ENCODE data around the gene GIPC1. TPM values are rescaled to one million over a fixed set of nuclear protein-coding genes. Genes with fewer than 3 reads are reported as not detected.

GIPC1 gene
- total RNA-seq, 1 experiment from 2014 or later: 98.7 TPM

DNA sequence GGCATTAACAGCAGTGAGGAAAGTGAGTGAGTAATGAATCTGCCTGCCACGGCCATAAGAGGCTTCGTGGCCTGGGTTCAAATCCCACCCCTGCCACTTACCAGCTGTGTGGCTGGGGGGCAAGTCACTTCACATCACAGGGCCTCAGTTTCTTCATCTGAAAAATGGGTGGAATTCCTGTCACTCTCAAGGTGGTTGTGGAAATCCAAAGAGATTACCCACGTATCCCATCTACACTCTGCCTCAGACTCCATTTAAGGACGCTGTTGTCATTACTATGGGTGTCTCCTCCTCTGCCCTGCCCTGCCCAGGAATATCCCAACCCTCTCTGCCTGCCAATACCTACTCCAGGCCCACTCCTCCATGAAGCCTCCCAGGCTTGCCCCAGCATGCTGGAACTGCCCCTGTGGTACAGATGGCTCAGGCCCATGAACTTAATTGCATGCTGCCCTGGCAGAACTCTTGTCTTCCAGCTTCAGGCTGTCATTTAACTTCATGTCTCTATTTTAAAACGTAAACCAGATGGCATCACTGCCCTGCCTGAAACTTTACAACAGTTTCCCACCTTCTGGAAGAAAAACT lies 3.1 kb downstream of the GIPC1 start:
- H3K9me3 ChIP-seq: no peaks in the 10 kb centered on the region
- Mint-ChIP-seq H3K27ac (ENCODE audit: unreplicated experiment) (no peak overlapping the region), H3K27me3 (ENCODE audit: insufficient read depth, unreplicated experiment) (no peaks in the 10 kb centered on the region), H3K4me1 (ENCODE audit: low read depth, unreplicated experiment) (peaks cover 21% of the 10 kb centered on the region), H3K4me3 (ENCODE audit: unreplicated experiment) (no peak overlapping the region), H3K9me3 (ENCODE audit: unreplicated experiment) (no peaks in the 10 kb centered on the region), H3K36me3 (ENCODE audit: insufficient read depth, unreplicated experiment) (peaks cover 65% of the 10 kb centered on the region)
- ChIA-PET POLR2A (no interaction called here), CTCF (interaction anchor here (0.6 kb wide), 2 partner anchors 98 to 876 kb away, joined by 3 read pairs; no protein-coding TSS in a partner anchor)
- TF ChIP-seq, protein P1, sequence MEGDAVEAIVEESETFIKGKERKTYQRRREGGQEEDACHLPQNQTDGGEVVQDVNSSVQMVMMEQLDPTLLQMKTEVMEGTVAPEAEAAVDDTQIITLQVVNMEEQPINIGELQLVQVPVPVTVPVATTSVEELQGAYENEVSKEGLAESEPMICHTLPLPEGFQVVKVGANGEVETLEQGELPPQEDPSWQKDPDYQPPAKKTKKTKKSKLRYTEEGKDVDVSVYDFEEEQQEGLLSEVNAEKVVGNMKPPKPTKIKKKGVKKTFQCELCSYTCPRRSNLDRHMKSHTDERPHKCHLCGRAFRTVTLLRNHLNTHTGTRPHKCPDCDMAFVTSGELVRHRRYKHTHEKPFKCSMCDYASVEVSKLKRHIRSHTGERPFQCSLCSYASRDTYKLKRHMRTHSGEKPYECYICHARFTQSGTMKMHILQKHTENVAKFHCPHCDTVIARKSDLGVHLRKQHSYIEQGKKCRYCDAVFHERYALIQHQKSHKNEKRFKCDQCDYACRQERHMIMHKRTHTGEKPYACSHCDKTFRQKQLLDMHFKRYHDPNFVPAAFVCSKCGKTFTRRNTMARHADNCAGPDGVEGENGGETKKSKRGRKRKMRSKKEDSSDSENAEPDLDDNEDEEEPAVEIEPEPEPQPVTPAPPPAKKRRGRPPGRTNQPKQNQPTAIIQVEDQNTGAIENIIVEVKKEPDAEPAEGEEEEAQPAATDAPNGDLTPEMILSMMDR (IDR thresholded peaks at IDR 0.05; ENCODE audit: insufficient read depth in 1 of 2, low read depth in 1 of 2, low read length in 1 of 2, severe bottlenecking in 1 of 2, unreplicated experiment in 1 of 2): no peak
- intact Hi-C loops (cut with micrococcal nuclease; ENCODE audit: unreplicated experiment): no loop called here
- no peak overlapping the region for H3K4me3 ChIP-seq (ENCODE audit: low read depth, low read length)
- no TSS peak for BruUV-seq (replicated peaks)
- peaks cover 16% of the 10 kb centered on the region for H3K4me1 ChIP-seq
- H3K27me3 ChIP-seq (replicated peaks; ENCODE audit: control insufficient read depth, insufficient read depth, low read length): no peaks in the 10 kb centered on the region
- no peaks in the 10 kb centered on the region; the same call in 1 of the 2 replicates for H3K36me3 ChIP-seq (ENCODE audit: control insufficient read depth, insufficient read depth, low read length)
- DNase-seq: no peak

DNA sequence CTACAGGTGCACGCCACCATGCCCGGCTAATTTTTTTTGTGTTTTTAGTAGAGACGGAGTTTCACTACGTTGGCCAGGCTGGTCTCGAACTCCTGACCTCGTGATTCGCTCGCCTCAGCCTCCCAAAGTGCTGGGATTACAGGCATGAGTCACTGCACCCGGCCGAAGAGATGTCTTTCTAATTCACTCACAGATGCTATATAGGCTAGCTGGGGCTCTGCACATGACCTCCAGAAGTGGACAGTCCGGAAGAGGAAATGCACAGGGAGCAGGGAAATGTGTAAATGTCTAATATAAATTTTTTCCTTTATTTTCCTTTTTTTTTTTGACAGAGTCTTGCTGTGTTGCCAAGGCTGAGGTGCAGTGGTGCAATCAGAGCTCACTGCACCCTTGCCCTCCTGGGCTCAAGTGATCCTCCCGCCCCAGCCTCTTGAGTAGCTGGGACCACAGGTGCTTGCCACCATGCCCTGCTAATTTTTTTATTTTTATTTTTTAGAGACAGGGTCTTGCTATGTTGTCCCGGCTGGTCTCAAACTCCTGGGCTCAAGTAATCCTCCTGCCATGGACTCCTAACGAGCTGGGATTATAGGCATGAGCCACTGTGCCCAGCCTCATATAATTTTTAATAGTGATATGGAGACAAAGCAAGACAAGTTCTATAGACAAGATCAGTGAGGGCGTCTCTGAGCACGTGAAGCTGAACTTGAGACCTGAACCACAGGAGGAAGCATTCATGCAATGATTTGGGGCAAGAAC lies 8.4 kb downstream of the GIPC1 start:
- H3K9me3 ChIP-seq: no peaks in the 10 kb centered on the region
- no peaks in the 10 kb centered on the region for H3K27me3 Mint-ChIP-seq (ENCODE audit: insufficient read depth, unreplicated experiment)
- H3K27ac Mint-ChIP-seq (ENCODE audit: unreplicated experiment): no peak overlapping the region
- BruUV-seq (replicated peaks): no TSS peak
- no peaks in the 10 kb centered on the region for H3K4me1 ChIP-seq
- no peaks in the 10 kb centered on the region for H3K4me1 Mint-ChIP-seq (ENCODE audit: low read depth, unreplicated experiment)
- H3K4me3 Mint-ChIP-seq (ENCODE audit: unreplicated experiment): no peak overlapping the region
- no peaks in the 10 kb centered on the region for H3K9me3 Mint-ChIP-seq (ENCODE audit: unreplicated experiment)
- TF ChIP-seq, protein P1 (IDR thresholded peaks at IDR 0.05; ENCODE audit: insufficient read depth in 1 of 2, low read depth in 1 of 2, low read length in 1 of 2, severe bottlenecking in 1 of 2, unreplicated experiment in 1 of 2): no peak
- intact Hi-C loops (cut with micrococcal nuclease; ENCODE audit: unreplicated experiment): no loop called here
- H3K4me3 ChIP-seq (ENCODE audit: low read depth, low read length): no peak overlapping the region
- DNase-seq: no peak
- POLR2A ChIA-PET: no interaction called here
- H3K27me3 ChIP-seq (replicated peaks; ENCODE audit: control insufficient read depth, insufficient read depth, low read length): no peaks in the 10 kb centered on the region
- peaks cover 76% of the 10 kb centered on the region for H3K36me3 Mint-ChIP-seq (ENCODE audit: insufficient read depth, unreplicated experiment)
- H3K36me3 ChIP-seq (ENCODE audit: control insufficient read depth, insufficient read depth, low read length): no peaks in the 10 kb centered on the region; the same call in 1 of the 2 replicates
- CTCF ChIA-PET: interaction anchor here (0.7 kb wide), 1 partner anchor 56 kb away, joined by 4 read pairs; no protein-coding TSS in a partner anchor

DNA sequence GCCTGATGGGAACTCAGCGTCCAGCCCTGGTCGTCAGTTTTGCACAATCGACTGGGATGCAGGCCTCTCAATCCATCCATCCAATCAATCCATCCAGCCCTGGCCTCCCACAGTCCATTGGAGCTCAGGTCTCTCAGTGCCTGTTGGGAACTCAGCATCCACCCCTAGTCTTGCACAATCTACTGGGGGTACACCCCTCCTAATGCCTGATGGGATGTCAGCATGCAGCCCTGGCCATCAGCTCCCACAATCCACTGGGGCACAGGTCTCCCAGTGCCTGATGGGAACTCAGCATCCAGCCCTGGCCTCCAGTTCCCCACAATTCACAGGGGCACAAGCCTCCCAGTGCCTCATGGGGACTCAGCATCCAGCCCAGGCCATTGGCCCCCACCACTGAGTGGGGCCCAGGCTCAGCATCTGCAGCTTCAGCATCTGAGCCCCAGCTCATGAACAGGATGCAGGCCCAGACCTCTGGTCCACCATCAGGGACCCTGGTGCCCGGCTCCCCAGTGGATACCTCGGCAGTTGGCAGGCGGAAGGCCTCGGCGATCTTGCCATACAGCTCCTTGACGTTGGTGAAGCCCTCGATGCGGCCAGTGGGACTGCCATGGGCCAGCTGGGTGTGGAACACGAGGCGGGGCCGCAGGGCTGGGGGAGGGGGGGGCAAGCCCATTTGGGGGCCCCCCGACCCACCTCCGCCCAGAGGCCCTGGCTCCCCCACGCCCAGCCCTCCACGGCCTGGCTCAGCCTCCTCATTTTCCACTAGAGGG lies 13.6 kb downstream of the GIPC1 start:
- ChIA-PET POLR2A (no interaction called here), CTCF (no interaction called here)
- H3K4me3 Mint-ChIP-seq (ENCODE audit: unreplicated experiment): no peak overlapping the region
- no peaks in the 10 kb centered on the region for H3K27me3 Mint-ChIP-seq (ENCODE audit: insufficient read depth, unreplicated experiment)
- DNase-seq: no peak
- no peaks in the 10 kb centered on the region for H3K9me3 Mint-ChIP-seq (ENCODE audit: unreplicated experiment)
- no TSS peak for BruUV-seq (replicated peaks)
- no peaks in the 10 kb centered on the region for H3K4me1 Mint-ChIP-seq (ENCODE audit: low read depth, unreplicated experiment)
- intact Hi-C loops (cut with micrococcal nuclease; ENCODE audit: unreplicated experiment): no loop called here
- TF ChIP-seq, protein P1 (IDR thresholded peaks at IDR 0.05; ENCODE audit: insufficient read depth in 1 of 2, low read depth in 1 of 2, low read length in 1 of 2, severe bottlenecking in 1 of 2, unreplicated experiment in 1 of 2): no peak
- Histone ChIP-seq H3K27me3 (replicated peaks; ENCODE audit: control insufficient read depth, insufficient read depth, low read length) (no peaks in the 10 kb centered on the region), H3K9me3 (no peaks in the 10 kb centered on the region), H3K4me3 (ENCODE audit: low read depth, low read length) (no peak overlapping the region), H3K36me3 (ENCODE audit: control insufficient read depth, insufficient read depth, low read length) (no peaks in the 10 kb centered on the region; the same call in 1 of the 2 replicates), H3K4me1 (no peaks in the 10 kb centered on the region)
- peaks cover 48% of the 10 kb centered on the region for H3K36me3 Mint-ChIP-seq (ENCODE audit: insufficient read depth, unreplicated experiment)
- no peak overlapping the region for H3K27ac Mint-ChIP-seq (ENCODE audit: unreplicated experiment)

Measured in Caco-2 (cell line).